HEK293 (cell line): ENCODE results near the gene ZBTB4.

Source experiments
- GLIS2 ChIP-seq: fragments of 450-650 bp; formaldehyde crosslinking; IDR thresholded peaks from 2 replicates; pipeline ENCODE4 v1.5.1; 2016; ENCODE audit warnings: missing biosample characterization, missing genetic modification characterization
- HOXC10 ChIP-seq: sonication (generic); formaldehyde crosslinking; IDR thresholded peaks from 2 replicates; pipeline ENCODE4 v1.8.1; 2023; ENCODE audit warnings: mild to moderate bottlenecking, missing genetic modification reagents
- HOXD13 ChIP-seq: sonication (generic); formaldehyde crosslinking; IDR thresholded peaks from 2 replicates; pipeline ENCODE4 v1.8.0; 2022; ENCODE audit warnings: missing genetic modification reagents, borderline replicate concordance
- MEIS1 ChIP-seq: sonication (generic); formaldehyde crosslinking; IDR thresholded peaks from 2 replicates; pipeline ENCODE4 v1.8.1; 2022; ENCODE audit warnings: missing genetic modification reagents, mild to moderate bottlenecking, borderline replicate concordance
- MYNN ChIP-seq: fragments of 450-650 bp; formaldehyde crosslinking; IDR thresholded peaks from 2 replicates; pipeline ENCODE4 v1.5.1; 2016; ENCODE audit warnings: missing biosample characterization, missing genetic modification characterization, borderline replicate concordance
- YY1 ChIP-seq: fragments of 450-650 bp; formaldehyde crosslinking; IDR thresholded peaks from 2 replicates; pipeline ENCODE4 v1.5.1; 2018; ENCODE audit warnings: missing biosample characterization, missing genetic modification characterization
- YY2 ChIP-seq: fragments of 450-650 bp; formaldehyde crosslinking; IDR thresholded peaks from 2 replicates; pipeline ENCODE4 v1.5.1; 2016; ENCODE audit warnings: missing biosample characterization, missing genetic modification characterization
- ZBTB17 ChIP-seq: fragments of 450-650 bp; formaldehyde crosslinking; IDR thresholded peaks from 2 replicates; pipeline ENCODE4 v1.5.1; 2016; ENCODE audit warnings: missing biosample characterization, missing genetic modification characterization
- ZBTB20 ChIP-seq: fragments of 450-650 bp; formaldehyde crosslinking; IDR thresholded peaks from 2 replicates; pipeline ENCODE4 v1.5.1; 2016; ENCODE audit warnings: missing biosample characterization, missing genetic modification characterization
- ZFP3 ChIP-seq: fragments of 450-650 bp; formaldehyde crosslinking; IDR thresholded peaks from 2 replicates; pipeline ENCODE4 v1.5.1; 2016; ENCODE audit warnings: low read depth, missing biosample characterization, missing genetic modification characterization
- ZFP37 ChIP-seq: fragments of 450-650 bp; formaldehyde crosslinking; IDR thresholded peaks from 2 replicates; pipeline ENCODE4 v1.5.1; 2016; ENCODE audit warnings: missing biosample characterization, missing genetic modification characterization
- ZNF114 ChIP-seq: fragments of 450-650 bp; formaldehyde crosslinking; IDR thresholded peaks from 2 replicates; pipeline ENCODE4 v1.5.0; 2017; ENCODE audit warnings: missing biosample characterization, missing genetic modification characterization
- ZNF175 ChIP-seq: fragments of 450-650 bp; formaldehyde crosslinking; IDR thresholded peaks from 2 replicates; pipeline ENCODE4 v1.5.1; 2016; ENCODE audit warnings: missing biosample characterization, missing genetic modification characterization
- ZNF266 ChIP-seq: fragments of 450-650 bp; formaldehyde crosslinking; IDR thresholded peaks from 2 replicates; pipeline ENCODE4 v1.5.1; 2016; ENCODE audit warnings: missing biosample characterization, missing genetic modification characterization, low read depth
- ZNF324 ChIP-seq: fragments of 450-650 bp; formaldehyde crosslinking; IDR thresholded peaks from 2 replicates; pipeline ENCODE4 v1.5.1; 2016; ENCODE audit warnings: missing biosample characterization, missing genetic modification characterization
- ZNF354C ChIP-seq: fragments of 450-650 bp; formaldehyde crosslinking; IDR thresholded peaks from 2 replicates; pipeline ENCODE4 v1.5.1; 2016; ENCODE audit warnings: missing biosample characterization, missing genetic modification characterization, low read depth, borderline replicate concordance
- ZNF391 ChIP-seq: fragments of 450-650 bp; formaldehyde crosslinking; IDR thresholded peaks from 2 replicates; pipeline ENCODE4 v1.5.1; 2016; ENCODE audit warnings: low read depth, missing biosample characterization, missing genetic modification characterization, borderline replicate concordance
- ZNF426 ChIP-seq: fragments of 450-650 bp; formaldehyde crosslinking; IDR thresholded peaks from 2 replicates; pipeline ENCODE4 v1.5.1; 2017; ENCODE audit warnings: missing biosample characterization, missing genetic modification characterization, mild to moderate bottlenecking, inconsistent platforms, moderate library complexity
- ZNF48 ChIP-seq: fragments of 450-650 bp; formaldehyde crosslinking; IDR thresholded peaks from 2 replicates; pipeline ENCODE4 v1.5.1; 2016; ENCODE audit warnings: missing biosample characterization, missing genetic modification characterization
- ZNF621 ChIP-seq: fragments of 450-650 bp; formaldehyde crosslinking; IDR thresholded peaks from 2 replicates; pipeline ENCODE4 v1.5.1; 2017; ENCODE audit warnings: missing biosample characterization, missing genetic modification characterization
- ZNF623 ChIP-seq: fragments of 450-650 bp; formaldehyde crosslinking; IDR thresholded peaks from 2 replicates; pipeline ENCODE4 v1.5.1; 2016; ENCODE audit warnings: missing biosample characterization, missing genetic modification characterization
- ZNF626 ChIP-seq: fragments of 450-650 bp; sonication (Bioruptor Pico); formaldehyde crosslinking; IDR thresholded peaks from 2 replicates; pipeline ENCODE4 v1.5.1; 2018; ENCODE audit warnings: missing biosample characterization, missing genetic modification characterization, inconsistent platforms
- ZNF830 ChIP-seq: fragments of 450-650 bp; IDR thresholded peaks from 2 replicates; pipeline ENCODE4 v1.5.0; 2018; ENCODE audit warnings: missing biosample characterization, missing genetic modification characterization, low read depth, mild to moderate bottlenecking, moderate library complexity
- ZNF843 ChIP-seq: fragments of 450-650 bp; formaldehyde crosslinking; IDR thresholded peaks from 2 replicates; pipeline ENCODE4 v1.5.1; 2016; ENCODE audit warnings: missing biosample characterization, missing genetic modification characterization
- TF ChIP-seq, protein P1 (sequence below): fragments of 450-650 bp; formaldehyde crosslinking; IDR thresholded peaks from 2 replicates; pipeline ENCODE4 v1.5.1; 2016; ENCODE audit warnings: missing biosample characterization, missing genetic modification characterization, borderline replicate concordance
- TF ChIP-seq, protein P2 (sequence below): fragments of 450-650 bp; IDR thresholded peaks from 2 replicates; pipeline ENCODE4 v1.5.1; 2018; ENCODE audit warnings: missing biosample characterization, missing genetic modification characterization
- TF ChIP-seq, protein P3 (sequence below): fragments of 450-650 bp; formaldehyde crosslinking; IDR thresholded peaks from 2 replicates; pipeline ENCODE4 v1.5.1; 2017; ENCODE audit warnings: missing biosample characterization, missing genetic modification characterization
- TF ChIP-seq, protein P4 (sequence below): fragments of 450-650 bp; formaldehyde crosslinking; conservative IDR thresholded peaks from 2 replicates; pipeline ENCODE4 v1.5.1; 2016; ENCODE audit warnings: low read depth, missing biosample characterization, missing genetic modification characterization
- TF ChIP-seq, protein P5 (sequence below): fragments of 450-650 bp; formaldehyde crosslinking; IDR thresholded peaks from 2 replicates; pipeline ENCODE4 v1.5.1; 2016; ENCODE audit warnings: missing biosample characterization, missing genetic modification characterization

The ZBTB4 gene

DNA sequence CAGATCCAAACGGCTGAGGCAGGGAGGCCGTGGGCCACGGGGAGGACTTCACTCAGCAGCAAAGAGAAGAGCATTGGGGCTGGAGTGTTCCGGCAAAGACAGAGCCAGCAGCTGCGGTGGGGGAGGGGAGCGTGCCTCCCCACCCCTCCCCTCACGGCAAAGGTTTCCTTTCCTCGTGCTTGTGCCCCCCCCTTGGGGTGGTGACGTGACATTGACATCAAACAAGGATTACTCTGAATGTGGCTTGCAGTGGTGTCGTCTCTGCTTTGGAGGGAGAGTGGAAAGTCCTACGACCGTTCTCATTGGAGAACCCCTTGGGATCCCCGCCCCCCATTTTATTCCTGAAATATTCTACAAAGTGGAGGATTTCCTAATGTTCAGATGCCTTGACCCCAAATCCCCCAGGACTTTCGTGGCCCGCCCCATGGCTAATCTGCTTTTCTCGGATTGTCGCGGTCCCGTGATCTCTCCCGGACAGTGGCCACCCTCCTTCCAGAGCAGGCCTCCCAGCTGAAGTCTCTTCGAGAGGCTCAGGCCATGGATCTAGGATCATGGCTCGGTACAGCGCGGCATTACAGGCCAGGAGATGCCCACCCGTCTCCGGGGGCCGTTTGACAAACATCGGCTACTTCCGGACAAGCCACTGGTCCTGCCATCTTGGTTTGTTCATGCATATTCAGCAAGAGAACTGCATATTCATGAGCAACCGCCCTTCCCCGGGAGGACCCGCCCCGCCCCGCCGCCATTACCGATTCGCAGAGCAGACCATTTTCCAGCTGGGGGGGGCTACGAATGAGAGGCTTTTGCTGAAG, 4.0 kb upstream of the ZBTB4 start (continued):
- TF ChIP-seq ZNF354C (tag by site-specific recombination) = no peak
- TF ChIP-seq ZNF843 (tag by site-specific recombination) = no peak
- peak; percentile 70; the same call in 1 of the 2 replicates for TF ChIP-seq YY1 (tag by site-specific recombination)
- TF ChIP-seq ZNF830 = no peak
- TF ChIP-seq, protein P1, sequence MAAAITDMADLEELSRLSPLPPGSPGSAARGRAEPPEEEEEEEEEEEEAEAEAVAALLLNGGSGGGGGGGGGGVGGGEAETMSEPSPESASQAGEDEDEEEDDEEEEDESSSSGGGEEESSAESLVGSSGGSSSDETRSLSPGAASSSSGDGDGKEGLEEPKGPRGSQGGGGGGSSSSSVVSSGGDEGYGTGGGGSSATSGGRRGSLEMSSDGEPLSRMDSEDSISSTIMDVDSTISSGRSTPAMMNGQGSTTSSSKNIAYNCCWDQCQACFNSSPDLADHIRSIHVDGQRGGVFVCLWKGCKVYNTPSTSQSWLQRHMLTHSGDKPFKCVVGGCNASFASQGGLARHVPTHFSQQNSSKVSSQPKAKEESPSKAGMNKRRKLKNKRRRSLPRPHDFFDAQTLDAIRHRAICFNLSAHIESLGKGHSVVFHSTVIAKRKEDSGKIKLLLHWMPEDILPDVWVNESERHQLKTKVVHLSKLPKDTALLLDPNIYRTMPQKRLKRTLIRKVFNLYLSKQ (tag by site-specific recombination) = no peak
- peak; percentile 76; the same call in 1 of the 2 replicates for TF ChIP-seq ZNF324 (tag by site-specific recombination)
- TF ChIP-seq ZNF391 (tag by site-specific recombination) = peak; percentile 74; the same call in 1 of the 2 replicates
- TF ChIP-seq ZFP3 (tag by site-specific recombination) = no peak
- TF ChIP-seq ZNF623 (tag by site-specific recombination) = no peak; the same call in 1 of the 2 replicates
- TF ChIP-seq GLIS2 (tag by site-specific recombination) = peak; percentile 90
- TF ChIP-seq, protein P2, sequence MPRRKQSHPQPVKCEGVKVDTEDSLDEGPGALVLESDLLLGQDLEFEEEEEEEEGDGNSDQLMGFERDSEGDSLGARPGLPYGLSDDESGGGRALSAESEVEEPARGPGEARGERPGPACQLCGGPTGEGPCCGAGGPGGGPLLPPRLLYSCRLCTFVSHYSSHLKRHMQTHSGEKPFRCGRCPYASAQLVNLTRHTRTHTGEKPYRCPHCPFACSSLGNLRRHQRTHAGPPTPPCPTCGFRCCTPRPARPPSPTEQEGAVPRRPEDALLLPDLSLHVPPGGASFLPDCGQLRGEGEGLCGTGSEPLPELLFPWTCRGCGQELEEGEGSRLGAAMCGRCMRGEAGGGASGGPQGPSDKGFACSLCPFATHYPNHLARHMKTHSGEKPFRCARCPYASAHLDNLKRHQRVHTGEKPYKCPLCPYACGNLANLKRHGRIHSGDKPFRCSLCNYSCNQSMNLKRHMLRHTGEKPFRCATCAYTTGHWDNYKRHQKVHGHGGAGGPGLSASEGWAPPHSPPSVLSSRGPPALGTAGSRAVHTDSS = no peak
- no peak for TF ChIP-seq ZNF48 (tag by site-specific recombination)
- no peak for TF ChIP-seq HOXD13 (CRISPR knock-in tag)
- no peak for TF ChIP-seq ZNF426 (tag by site-specific recombination)
- no peak; the same call in 1 of the 2 replicates for TF ChIP-seq YY2 (tag by site-specific recombination)
- TF ChIP-seq MEIS1 (CRISPR knock-in tag) = no peak
- TF ChIP-seq, protein P3, sequence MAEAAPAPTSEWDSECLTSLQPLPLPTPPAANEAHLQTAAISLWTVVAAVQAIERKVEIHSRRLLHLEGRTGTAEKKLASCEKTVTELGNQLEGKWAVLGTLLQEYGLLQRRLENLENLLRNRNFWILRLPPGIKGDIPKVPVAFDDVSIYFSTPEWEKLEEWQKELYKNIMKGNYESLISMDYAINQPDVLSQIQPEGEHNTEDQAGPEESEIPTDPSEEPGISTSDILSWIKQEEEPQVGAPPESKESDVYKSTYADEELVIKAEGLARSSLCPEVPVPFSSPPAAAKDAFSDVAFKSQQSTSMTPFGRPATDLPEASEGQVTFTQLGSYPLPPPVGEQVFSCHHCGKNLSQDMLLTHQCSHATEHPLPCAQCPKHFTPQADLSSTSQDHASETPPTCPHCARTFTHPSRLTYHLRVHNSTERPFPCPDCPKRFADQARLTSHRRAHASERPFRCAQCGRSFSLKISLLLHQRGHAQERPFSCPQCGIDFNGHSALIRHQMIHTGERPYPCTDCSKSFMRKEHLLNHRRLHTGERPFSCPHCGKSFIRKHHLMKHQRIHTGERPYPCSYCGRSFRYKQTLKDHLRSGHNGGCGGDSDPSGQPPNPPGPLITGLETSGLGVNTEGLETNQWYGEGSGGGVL (tag by site-specific recombination) = peak; percentile 96
- TF ChIP-seq ZBTB20 (tag by site-specific recombination) = peak; percentile 45; the same call in 1 of the 2 replicates
- TF ChIP-seq ZNF175 = no peak
- no peak for TF ChIP-seq MYNN (tag by site-specific recombination)
- TF ChIP-seq ZBTB17 (tag by site-specific recombination) = peak; percentile 76
- TF ChIP-seq ZNF621 (tag by site-specific recombination) = no peak
- TF ChIP-seq HOXC10 (CRISPR knock-in tag) = no peak
- TF ChIP-seq ZNF626 (tag by site-specific recombination) = no peak
- no peak for TF ChIP-seq ZFP37 (tag by site-specific recombination)
- TF ChIP-seq, protein P4, sequence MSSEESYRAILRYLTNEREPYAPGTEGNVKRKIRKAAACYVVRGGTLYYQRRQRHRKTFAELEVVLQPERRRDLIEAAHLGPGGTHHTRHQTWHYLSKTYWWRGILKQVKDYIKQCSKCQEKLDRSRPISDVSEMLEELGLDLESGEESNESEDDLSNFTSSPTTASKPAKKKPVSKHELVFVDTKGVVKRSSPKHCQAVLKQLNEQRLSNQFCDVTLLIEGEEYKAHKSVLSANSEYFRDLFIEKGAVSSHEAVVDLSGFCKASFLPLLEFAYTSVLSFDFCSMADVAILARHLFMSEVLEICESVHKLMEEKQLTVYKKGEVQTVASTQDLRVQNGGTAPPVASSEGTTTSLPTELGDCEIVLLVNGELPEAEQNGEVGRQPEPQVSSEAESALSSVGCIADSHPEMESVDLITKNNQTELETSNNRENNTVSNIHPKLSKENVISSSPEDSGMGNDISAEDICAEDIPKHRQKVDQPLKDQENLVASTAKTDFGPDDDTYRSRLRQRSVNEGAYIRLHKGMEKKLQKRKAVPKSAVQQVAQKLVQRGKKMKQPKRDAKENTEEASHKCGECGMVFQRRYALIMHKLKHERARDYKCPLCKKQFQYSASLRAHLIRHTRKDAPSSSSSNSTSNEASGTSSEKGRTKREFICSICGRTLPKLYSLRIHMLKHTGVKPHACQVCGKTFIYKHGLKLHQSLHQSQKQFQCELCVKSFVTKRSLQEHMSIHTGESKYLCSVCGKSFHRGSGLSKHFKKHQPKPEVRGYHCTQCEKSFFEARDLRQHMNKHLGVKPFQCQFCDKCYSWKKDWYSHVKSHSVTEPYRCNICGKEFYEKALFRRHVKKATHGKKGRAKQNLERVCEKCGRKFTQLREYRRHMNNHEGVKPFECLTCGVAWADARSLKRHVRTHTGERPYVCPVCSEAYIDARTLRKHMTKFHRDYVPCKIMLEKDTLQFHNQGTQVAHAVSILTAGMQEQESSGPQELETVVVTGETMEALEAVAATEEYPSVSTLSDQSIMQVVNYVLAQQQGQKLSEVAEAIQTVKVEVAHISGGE (tag by site-specific recombination) = peak; percentile 27
- TF ChIP-seq ZNF266 = no peak
- no peak for TF ChIP-seq ZNF114 (tag by site-specific recombination)
- TF ChIP-seq, protein P5, sequence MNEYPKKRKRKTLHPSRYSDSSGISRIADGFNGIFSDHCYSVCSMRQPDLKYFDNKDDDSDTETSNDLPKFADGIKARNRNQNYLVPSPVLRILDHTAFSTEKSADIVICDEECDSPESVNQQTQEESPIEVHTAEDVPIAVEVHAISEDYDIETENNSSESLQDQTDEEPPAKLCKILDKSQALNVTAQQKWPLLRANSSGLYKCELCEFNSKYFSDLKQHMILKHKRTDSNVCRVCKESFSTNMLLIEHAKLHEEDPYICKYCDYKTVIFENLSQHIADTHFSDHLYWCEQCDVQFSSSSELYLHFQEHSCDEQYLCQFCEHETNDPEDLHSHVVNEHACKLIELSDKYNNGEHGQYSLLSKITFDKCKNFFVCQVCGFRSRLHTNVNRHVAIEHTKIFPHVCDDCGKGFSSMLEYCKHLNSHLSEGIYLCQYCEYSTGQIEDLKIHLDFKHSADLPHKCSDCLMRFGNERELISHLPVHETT (tag by site-specific recombination) = peak; percentile 36; the same call in 1 of the 2 replicates
